GM23338 (cell line): ENCODE results near the gene GSTK1.

Experiments
- EZH2phosphoT487 ChIP-seq: fragments of 200-600 bp; sonication (generic); IDR thresholded peaks from one replicate; pipeline ENCODE4 v1.8.1; 2018; ENCODE audit warnings: antibody characterized with exemption; ENCODE audit not compliant: unreplicated experiment
- TF ChIP-seq, protein P1 (sequence below): IDR thresholded peaks from one replicate; pipeline ENCODE4 v1.6.1; 2018; ENCODE audit warnings: antibody characterized with exemption; ENCODE audit not compliant: unreplicated experiment
- TF ChIP-seq, protein P2 (sequence below), 2 experiments: fragments of 200-600 bp in 1 of 2; sonication (generic) in 1 of 2; conservative IDR thresholded peaks; 2 replicates each; pipeline versions ENCODE4 v1.5.1 to v1.6.1; 2016 to 2017; ENCODE audit warnings: antibody characterized with exemption in 2 of 2, low read depth in 2 of 2, mild to moderate bottlenecking in 2 of 2, moderate library complexity in 1 of 2

DNA sequence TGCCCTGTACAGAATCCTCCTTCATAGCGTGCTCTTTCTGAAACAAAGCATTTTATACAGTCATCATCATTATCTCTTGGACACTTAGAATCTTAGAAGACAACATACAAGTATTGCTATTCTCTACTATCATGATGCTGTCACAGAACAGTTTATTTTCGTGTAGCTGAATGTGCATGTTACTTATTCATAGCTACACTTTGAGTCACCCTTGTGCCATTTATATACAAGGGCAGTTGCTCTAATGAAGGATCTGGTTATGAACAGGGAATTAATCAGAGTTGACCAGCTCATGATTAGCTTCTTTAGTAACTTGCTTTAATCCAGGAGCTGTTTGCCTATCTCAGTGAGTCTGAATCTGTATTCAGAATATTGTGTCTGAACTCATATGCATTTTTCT, 36.1 kb downstream of the GSTK1 start:
- TF ChIP-seq, protein P1, sequence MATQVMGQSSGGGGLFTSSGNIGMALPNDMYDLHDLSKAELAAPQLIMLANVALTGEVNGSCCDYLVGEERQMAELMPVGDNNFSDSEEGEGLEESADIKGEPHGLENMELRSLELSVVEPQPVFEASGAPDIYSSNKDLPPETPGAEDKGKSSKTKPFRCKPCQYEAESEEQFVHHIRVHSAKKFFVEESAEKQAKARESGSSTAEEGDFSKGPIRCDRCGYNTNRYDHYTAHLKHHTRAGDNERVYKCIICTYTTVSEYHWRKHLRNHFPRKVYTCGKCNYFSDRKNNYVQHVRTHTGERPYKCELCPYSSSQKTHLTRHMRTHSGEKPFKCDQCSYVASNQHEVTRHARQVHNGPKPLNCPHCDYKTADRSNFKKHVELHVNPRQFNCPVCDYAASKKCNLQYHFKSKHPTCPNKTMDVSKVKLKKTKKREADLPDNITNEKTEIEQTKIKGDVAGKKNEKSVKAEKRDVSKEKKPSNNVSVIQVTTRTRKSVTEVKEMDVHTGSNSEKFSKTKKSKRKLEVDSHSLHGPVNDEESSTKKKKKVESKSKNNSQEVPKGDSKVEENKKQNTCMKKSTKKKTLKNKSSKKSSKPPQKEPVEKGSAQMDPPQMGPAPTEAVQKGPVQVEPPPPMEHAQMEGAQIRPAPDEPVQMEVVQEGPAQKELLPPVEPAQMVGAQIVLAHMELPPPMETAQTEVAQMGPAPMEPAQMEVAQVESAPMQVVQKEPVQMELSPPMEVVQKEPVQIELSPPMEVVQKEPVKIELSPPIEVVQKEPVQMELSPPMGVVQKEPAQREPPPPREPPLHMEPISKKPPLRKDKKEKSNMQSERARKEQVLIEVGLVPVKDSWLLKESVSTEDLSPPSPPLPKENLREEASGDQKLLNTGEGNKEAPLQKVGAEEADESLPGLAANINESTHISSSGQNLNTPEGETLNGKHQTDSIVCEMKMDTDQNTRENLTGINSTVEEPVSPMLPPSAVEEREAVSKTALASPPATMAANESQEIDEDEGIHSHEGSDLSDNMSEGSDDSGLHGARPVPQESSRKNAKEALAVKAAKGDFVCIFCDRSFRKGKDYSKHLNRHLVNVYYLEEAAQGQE, result no peak
- TF ChIP-seq, protein P2, sequence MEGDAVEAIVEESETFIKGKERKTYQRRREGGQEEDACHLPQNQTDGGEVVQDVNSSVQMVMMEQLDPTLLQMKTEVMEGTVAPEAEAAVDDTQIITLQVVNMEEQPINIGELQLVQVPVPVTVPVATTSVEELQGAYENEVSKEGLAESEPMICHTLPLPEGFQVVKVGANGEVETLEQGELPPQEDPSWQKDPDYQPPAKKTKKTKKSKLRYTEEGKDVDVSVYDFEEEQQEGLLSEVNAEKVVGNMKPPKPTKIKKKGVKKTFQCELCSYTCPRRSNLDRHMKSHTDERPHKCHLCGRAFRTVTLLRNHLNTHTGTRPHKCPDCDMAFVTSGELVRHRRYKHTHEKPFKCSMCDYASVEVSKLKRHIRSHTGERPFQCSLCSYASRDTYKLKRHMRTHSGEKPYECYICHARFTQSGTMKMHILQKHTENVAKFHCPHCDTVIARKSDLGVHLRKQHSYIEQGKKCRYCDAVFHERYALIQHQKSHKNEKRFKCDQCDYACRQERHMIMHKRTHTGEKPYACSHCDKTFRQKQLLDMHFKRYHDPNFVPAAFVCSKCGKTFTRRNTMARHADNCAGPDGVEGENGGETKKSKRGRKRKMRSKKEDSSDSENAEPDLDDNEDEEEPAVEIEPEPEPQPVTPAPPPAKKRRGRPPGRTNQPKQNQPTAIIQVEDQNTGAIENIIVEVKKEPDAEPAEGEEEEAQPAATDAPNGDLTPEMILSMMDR (conservative IDR thresholded peaks at IDR 0.05; ENCODE audit: low read depth in 2 of 2), result no peak
- TF ChIP-seq EZH2phosphoT487, result no peak
